Gastroesophageal sphincter (tissue), 3 donors: Measurements from ENCODE around the gene PLOD2.

Experiments
- POLR2A ChIP-seq, 2 donors: fragments of 450-650 bp; IDR thresholded peaks; one replicate each; pipeline ENCODE4 v1.6.1; 2017; ENCODE audit warnings: antibody characterized with exemption in 2 of 2, mild to moderate bottlenecking in 2 of 2, moderate library complexity in 1 of 2
- TF ChIP-seq, protein P1 (sequence below), 4 experiments: fragments of 200-600 bp in 2 of 4; fragments of 450-650 bp in 2 of 4; sonication (generic) in 1 of 4; IDR thresholded peaks; one replicate each; pipeline ENCODE4 v1.5.1; 2017 to 2019; ENCODE audit warnings: antibody characterized with exemption in 4 of 4, mild to moderate bottlenecking in 2 of 4, moderate library complexity in 2 of 4

DNA sequence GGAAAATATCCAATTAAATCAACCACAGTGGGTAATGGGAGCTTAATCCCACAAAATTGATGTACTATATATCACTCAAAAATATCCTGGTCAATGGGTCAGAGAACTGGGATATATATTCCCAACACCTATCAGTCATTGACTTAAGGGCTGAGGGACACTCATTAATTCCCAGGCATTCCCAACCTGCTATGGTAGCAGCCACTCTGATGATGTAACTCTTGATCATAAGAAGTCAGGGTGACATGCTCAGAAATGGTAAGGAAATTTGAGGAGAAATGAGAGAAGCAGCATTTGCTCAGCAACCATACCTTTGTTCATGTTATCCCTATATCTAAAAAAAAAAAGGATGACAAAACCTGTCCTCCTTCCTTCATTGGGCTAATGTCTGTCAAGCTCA lies 3.1 kb upstream of the PLOD2 start:
- no peak for TF ChIP-seq POLR2A (IDR thresholded peaks at IDR 0.05)
- TF ChIP-seq, protein P1, sequence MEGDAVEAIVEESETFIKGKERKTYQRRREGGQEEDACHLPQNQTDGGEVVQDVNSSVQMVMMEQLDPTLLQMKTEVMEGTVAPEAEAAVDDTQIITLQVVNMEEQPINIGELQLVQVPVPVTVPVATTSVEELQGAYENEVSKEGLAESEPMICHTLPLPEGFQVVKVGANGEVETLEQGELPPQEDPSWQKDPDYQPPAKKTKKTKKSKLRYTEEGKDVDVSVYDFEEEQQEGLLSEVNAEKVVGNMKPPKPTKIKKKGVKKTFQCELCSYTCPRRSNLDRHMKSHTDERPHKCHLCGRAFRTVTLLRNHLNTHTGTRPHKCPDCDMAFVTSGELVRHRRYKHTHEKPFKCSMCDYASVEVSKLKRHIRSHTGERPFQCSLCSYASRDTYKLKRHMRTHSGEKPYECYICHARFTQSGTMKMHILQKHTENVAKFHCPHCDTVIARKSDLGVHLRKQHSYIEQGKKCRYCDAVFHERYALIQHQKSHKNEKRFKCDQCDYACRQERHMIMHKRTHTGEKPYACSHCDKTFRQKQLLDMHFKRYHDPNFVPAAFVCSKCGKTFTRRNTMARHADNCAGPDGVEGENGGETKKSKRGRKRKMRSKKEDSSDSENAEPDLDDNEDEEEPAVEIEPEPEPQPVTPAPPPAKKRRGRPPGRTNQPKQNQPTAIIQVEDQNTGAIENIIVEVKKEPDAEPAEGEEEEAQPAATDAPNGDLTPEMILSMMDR (IDR thresholded peaks at IDR 0.05), result no peak
